Hepatocyte (in vitro differentiated cells): ENCODE measurements around the gene CACNB4. TPM values are rescaled to one million over a fixed set of nuclear protein-coding genes. Genes with fewer than 3 reads are reported as not detected.

Experiments used
- DNase-seq: peaks from one replicate; pipeline ENCODE4 v3.0.0-alpha.2; 2016; ENCODE audit warnings: low spot score
- H2AFZ ChIP-seq: fragments of 200-600 bp; sonication (generic); 2 replicates; pipeline ENCODE4 v1.6.0; 2016; ENCODE audit warnings: antibody characterized with exemption, mild to moderate bottlenecking
- H3K27ac ChIP-seq: fragments of 200-600 bp; sonication (generic); 2 replicates; pipeline ENCODE4 v1.5.1; 2016; ENCODE audit warnings: mild to moderate bottlenecking
- H3K27me3 ChIP-seq: fragments of 200-600 bp; sonication (generic); 2 replicates; pipeline ENCODE4 v1.6.1; 2016
- H3K36me3 ChIP-seq: fragments of 200-600 bp; sonication (generic); replicated peaks from 2 replicates; pipeline ENCODE4 v1.5.1; 2016; ENCODE audit warnings: low read depth; ENCODE audit not compliant: insufficient read depth
- H3K4me1 ChIP-seq: fragments of 200-600 bp; sonication (generic); 2 replicates; pipeline ENCODE4 v1.5.1; 2016; ENCODE audit warnings: mild to moderate bottlenecking, moderate library complexity; ENCODE audit not compliant: insufficient read depth
- H3K4me2 ChIP-seq: fragments of 200-600 bp; sonication (generic); 2 replicates; pipeline ENCODE4 v1.6.0; 2016
- H3K4me3 ChIP-seq: fragments of 200-600 bp; sonication (generic); 2 replicates; pipeline ENCODE4 v1.5.1; 2016; ENCODE audit warnings: mild to moderate bottlenecking
- H3K79me2 ChIP-seq: fragments of 200-600 bp; sonication (generic); 2 replicates; pipeline ENCODE4 v1.6.0; 2017; ENCODE audit warnings: mild to moderate bottlenecking
- H3K9me2 ChIP-seq: fragments of 200-600 bp; sonication (generic); replicated peaks from 2 replicates; pipeline ENCODE4 v1.6.0; 2017; ENCODE audit warnings: mild to moderate bottlenecking; ENCODE audit not compliant: insufficient read depth
- H3K9me3 ChIP-seq: fragments of 200-600 bp; sonication (generic); 2 replicates; pipeline ENCODE4 v1.5.1; 2016; ENCODE audit warnings: low read depth, mild to moderate bottlenecking
- H4K20me1 ChIP-seq: fragments of 200-600 bp; sonication (generic); 2 replicates; pipeline ENCODE4 v1.6.0; 2016; ENCODE audit warnings: mild to moderate bottlenecking; ENCODE audit not compliant: insufficient read depth, poor library complexity, severe bottlenecking
- CTCF ChIP-seq: fragments of 200-600 bp; sonication (generic); IDR thresholded peaks from 2 replicates; pipeline ENCODE4 v1.5.1; 2016; ENCODE audit warnings: antibody characterized with exemption, mild to moderate bottlenecking; ENCODE audit not compliant: poor library complexity
- EZH2 ChIP-seq: fragments of 200-600 bp; sonication (generic); IDR thresholded peaks from 2 replicates; pipeline ENCODE4 v1.6.1; 2016; ENCODE audit warnings: antibody characterized with exemption, mild to moderate bottlenecking, borderline replicate concordance
- EZH2phosphoT487 ChIP-seq: fragments of 200-600 bp; sonication (generic); IDR thresholded peaks from one replicate; pipeline ENCODE4 v1.6.1; 2018; ENCODE audit warnings: antibody characterized with exemption, mild to moderate bottlenecking, low read depth, moderate library complexity; ENCODE audit not compliant: unreplicated experiment, severe bottlenecking
- WGBS: methylation state at CpG from one replicate; pipeline ENCODE4 v1.1.6; 2016; ENCODE audit warnings: low lambda C conversion rate; ENCODE audit errors: missing lambda C conversion rate; 5-methylcytosine and 5-hydroxymethylcytosine counted together
- polyA plus RNA-seq: library from polyadenylated mRNA; unstranded; fragments of >200 nt; fragmentation: Nextera tagmentation; extraction: Ambion mirVana; gene quantifications from 2 replicates; pipeline ENCODE4 v1.2.1, GENCODE V29; 2016
- total RNA-seq: library from RNA; depleted of rRNA; stranded (reverse); fragments of >200 nt; gene quantifications from 2 replicates; pipeline ENCODE4 v1.2.3, GENCODE V29; 2014

CACNB4 gene
- total and polyA plus RNA-seq, 2 experiments from 2014 or later, result 0.85 to 4.0 TPM

GRCh38 chr2:151802315-151802714 lies 296.5 kb downstream of the CACNB4 start:
- Histone ChIP-seq H3K4me2 (no peak overlapping the region), H3K27me3 (no peaks in the 10 kb centered on the region), H4K20me1 (no peaks in the 10 kb centered on the region), H3K36me3 (no peaks in the 10 kb centered on the region), H3K9me3 (no peaks in the 10 kb centered on the region), H3K9me2 (no peaks in the 10 kb centered on the region), H2AFZ (no peak overlapping the region), H3K4me1 (no peaks in the 10 kb centered on the region), H3K79me2 (no peaks in the 10 kb centered on the region), H3K27ac (no peak overlapping the region), H3K4me3 (no peak overlapping the region)
- no peak for DNase-seq
- WGBS, result 90% methylated on average over 2 of the region's 2 CpGs
- no peak for TF ChIP-seq EZH2
- TF ChIP-seq EZH2phosphoT487, result no peak
- TF ChIP-seq CTCF, result no peak

GRCh38 chr2:151799886-151800292 lies 299.0 kb downstream of the CACNB4 start:
- no peaks in the 10 kb centered on the region for H3K79me2 ChIP-seq
- H3K27ac ChIP-seq, result no peak overlapping the region
- H3K4me2 ChIP-seq, result no peak overlapping the region
- H3K36me3 ChIP-seq, result no peaks in the 10 kb centered on the region
- 87% methylated on average over 3 of the region's 3 CpGs for WGBS
- H3K27me3 ChIP-seq, result no peaks in the 10 kb centered on the region
- DNase-seq, result no peak
- H3K4me3 ChIP-seq, result no peak overlapping the region
- TF ChIP-seq CTCF, result no peak
- TF ChIP-seq EZH2phosphoT487, result no peak
- TF ChIP-seq EZH2, result no peak
- no peaks in the 10 kb centered on the region for H3K9me3 ChIP-seq
- H3K9me2 ChIP-seq, result no peaks in the 10 kb centered on the region
- H4K20me1 ChIP-seq, result no peaks in the 10 kb centered on the region
- no peak overlapping the region for H2AFZ ChIP-seq
- no peaks in the 10 kb centered on the region for H3K4me1 ChIP-seq

GRCh38 chr2:151796774-151797173 lies 302.1 kb downstream of the CACNB4 start:
- Histone ChIP-seq H3K79me2 (no peaks in the 10 kb centered on the region), H2AFZ (no peak overlapping the region), H3K4me3 (no peak overlapping the region), H3K4me2 (no peak overlapping the region), H3K9me2 (no peaks in the 10 kb centered on the region), H3K4me1 (no peaks in the 10 kb centered on the region), H3K9me3 (no peaks in the 10 kb centered on the region), H3K36me3 (no peaks in the 10 kb centered on the region), H3K27me3 (no peaks in the 10 kb centered on the region), H4K20me1 (no peaks in the 10 kb centered on the region), H3K27ac (no peak overlapping the region)
- no peak for DNase-seq
- 88% methylated on average over 2 of the region's 2 CpGs for WGBS
- TF ChIP-seq CTCF (no peak), EZH2phosphoT487 (no peak)
